WTC11 (cell line): ENCODE results near the gene MBOAT2. TPM values are rescaled to one million over a fixed set of nuclear protein-coding genes. Genes with fewer than 3 reads are reported as not detected.

ENCODE experiments used
- ATAC-seq: fragments of 200-7000 bp; cut with Tn5 transposase; 2 replicates; pipeline ENCODE4 v1.10.0; 2021; ENCODE audit warnings: mild to moderate bottlenecking, moderate library complexity
- CTCF ChIA-PET: fragments of 300-600 bp; sonication (Branson Sonifier 250); formaldehyde crosslinking; loops from one replicate; lab custom pipeline; 2021; ENCODE audit warnings: antibody characterized with exemption; lab: Charles Lee
- POLR2A ChIA-PET: fragments of 350-600 bp; sonication (Branson Sonifier 250); formaldehyde crosslinking; loops from one replicate; lab custom pipeline; 2021; ENCODE audit warnings: antibody characterized with exemption; lab: Charles Lee
- DNase-seq: peaks from one replicate; pipeline ENCODE4 v3.0.0; 2021; ENCODE audit warnings: low spot score
- H3K27ac Mint-ChIP-seq: 2 replicates; pipeline ENCODE4 v1.8.0; 2021; ENCODE audit warnings: mixed read lengths
- H3K27me3 Mint-ChIP-seq: 2 replicates; pipeline ENCODE4 v1.8.0; 2021; ENCODE audit warnings: low read depth, mild to moderate bottlenecking, moderate library complexity, mixed read lengths
- H3K36me3 Mint-ChIP-seq: 2 replicates; pipeline ENCODE4 v1.8.0; 2021; ENCODE audit warnings: mixed read lengths
- H3K4me1 Mint-ChIP-seq: 2 replicates; pipeline ENCODE4 v1.8.0; 2022; ENCODE audit warnings: mixed read lengths
- H3K4me3 Mint-ChIP-seq: 2 replicates; pipeline ENCODE4 v1.8.0; 2021; ENCODE audit warnings: mild to moderate bottlenecking, moderate library complexity, mixed read lengths
- H3K9me3 Mint-ChIP-seq: 2 replicates; pipeline ENCODE4 v1.8.0; 2021; ENCODE audit warnings: mixed read lengths
- CREM ChIP-seq: sonication (generic); formaldehyde crosslinking; IDR thresholded peaks from 2 replicates; pipeline ENCODE4 v1.8.1; 2022; ENCODE audit warnings: mild to moderate bottlenecking, missing genetic modification reagents, moderate library complexity
- EMX1 ChIP-seq: fragments of 250-450 bp; sonication (Bioruptor Pico); IDR thresholded peaks from 2 replicates; pipeline ENCODE4 v1.8.0; 2021; ENCODE audit warnings: mild to moderate bottlenecking
- GABPB1 ChIP-seq: sonication (generic); formaldehyde crosslinking; IDR thresholded peaks from 2 replicates; pipeline ENCODE4 v1.8.1; 2023; ENCODE audit warnings: mild to moderate bottlenecking, missing genetic modification reagents
- HMGA2 ChIP-seq: fragments of 250-450 bp; sonication (Bioruptor Pico); IDR thresholded peaks from 2 replicates; pipeline ENCODE4 v1.4.0; 2021; ENCODE audit warnings: mild to moderate bottlenecking, moderate library complexity
- MYBL2 ChIP-seq: sonication (generic); formaldehyde crosslinking; IDR thresholded peaks from 2 replicates; pipeline ENCODE4 v1.8.1; 2023; ENCODE audit warnings: mild to moderate bottlenecking, moderate library complexity, missing genetic modification reagents
- NFATC4 ChIP-seq: fragments of 250-450 bp; sonication (Bioruptor Pico); IDR thresholded peaks from 2 replicates; pipeline ENCODE4 v1.9.0; 2021; ENCODE audit warnings: mild to moderate bottlenecking
- NR1H2 ChIP-seq: sonication (generic); formaldehyde crosslinking; IDR thresholded peaks from 2 replicates; pipeline ENCODE4 v1.9.0; 2021; ENCODE audit warnings: mild to moderate bottlenecking, moderate library complexity, missing genetic modification reagents
- OVOL2 ChIP-seq: fragments of 250-450 bp; sonication (Bioruptor Pico); IDR thresholded peaks from 2 replicates; pipeline ENCODE4 v1.9.0; 2021; ENCODE audit warnings: mild to moderate bottlenecking, borderline replicate concordance
- PRDM15 ChIP-seq: sonication (generic); formaldehyde crosslinking; IDR thresholded peaks from 2 replicates; pipeline ENCODE4 v1.8.0; 2022; ENCODE audit warnings: missing genetic modification reagents
- SMAD4 ChIP-seq: sonication (generic); formaldehyde crosslinking; IDR thresholded peaks from 2 replicates; pipeline ENCODE4 v1.8.0; 2022; ENCODE audit warnings: mild to moderate bottlenecking, missing genetic modification reagents
- STAT6 ChIP-seq: sonication (generic); formaldehyde crosslinking; conservative IDR thresholded peaks from 2 replicates; pipeline ENCODE4 v1.8.1; 2023; ENCODE audit warnings: mild to moderate bottlenecking, low read depth, missing genetic modification reagents, moderate library complexity
- USF2 ChIP-seq: sonication (generic); formaldehyde crosslinking; IDR thresholded peaks from 2 replicates; pipeline ENCODE4 v1.8.1; 2023; ENCODE audit warnings: mild to moderate bottlenecking, missing genetic modification reagents, moderate library complexity
- ZBTB21 ChIP-seq: sonication (generic); formaldehyde crosslinking; IDR thresholded peaks from 2 replicates; pipeline ENCODE4 v1.8.1; 2023; ENCODE audit warnings: mild to moderate bottlenecking, missing genetic modification reagents, borderline replicate concordance
- ZMAT4 ChIP-seq: fragments of 250-450 bp; sonication (Bioruptor Pico); IDR thresholded peaks from 2 replicates; pipeline ENCODE4 v1.9.0; 2021; ENCODE audit warnings: mild to moderate bottlenecking
- ZNF121 ChIP-seq: sonication (generic); formaldehyde crosslinking; IDR thresholded peaks from 2 replicates; pipeline ENCODE4 v1.8.0; 2023; ENCODE audit warnings: missing genetic modification reagents
- ZNF219 ChIP-seq: sonication (generic); formaldehyde crosslinking; IDR thresholded peaks from 2 replicates; pipeline ENCODE4 v1.8.0; 2023; ENCODE audit warnings: missing genetic modification reagents, mild to moderate bottlenecking, borderline replicate concordance
- ZNF396 ChIP-seq: fragments of 250-450 bp; sonication (Bioruptor Pico); IDR thresholded peaks from 2 replicates; pipeline ENCODE4 v1.8.0; 2021; ENCODE audit warnings: mild to moderate bottlenecking, moderate library complexity, borderline replicate concordance
- total RNA-seq: library from RNA; stranded (reverse); gene quantifications from 3 replicates; pipeline ENCODE4 v1.2.3, GENCODE V29; 2021
- TF ChIP-seq, protein P1 (sequence below): fragments of 250-450 bp; sonication (Bioruptor Pico); IDR thresholded peaks from 2 replicates; pipeline ENCODE4 v1.9.0; 2021; ENCODE audit warnings: moderate library complexity, mild to moderate bottlenecking, inconsistent platforms, borderline replicate concordance
- TF ChIP-seq, protein P2 (sequence below): sonication (generic); formaldehyde crosslinking; IDR thresholded peaks from 2 replicates; pipeline ENCODE4 v1.8.1; 2023; ENCODE audit warnings: mild to moderate bottlenecking, missing genetic modification reagents, borderline replicate concordance
- TF ChIP-seq, protein P3 (sequence below): sonication (generic); formaldehyde crosslinking; IDR thresholded peaks from 2 replicates; pipeline ENCODE4 v1.8.1; 2023; ENCODE audit warnings: mild to moderate bottlenecking, missing genetic modification reagents

MBOAT2 gene
- total RNA-seq, 1 experiment from 2014 or later: 24.7 TPM

- TF ChIP-seq, protein P1, sequence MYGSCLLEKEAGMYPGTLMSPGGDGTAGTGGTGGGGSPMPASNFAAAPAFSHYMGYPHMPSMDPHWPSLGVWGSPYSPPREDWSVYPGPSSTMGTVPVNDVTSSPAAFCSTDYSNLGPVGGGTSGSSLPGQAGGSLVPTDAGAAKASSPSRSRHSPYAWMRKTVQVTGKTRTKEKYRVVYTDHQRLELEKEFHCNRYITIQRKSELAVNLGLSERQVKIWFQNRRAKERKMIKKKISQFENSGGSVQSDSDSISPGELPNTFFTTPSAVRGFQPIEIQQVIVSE (CRISPR knock-in tag): no peak
- TF ChIP-seq HMGA2 (CRISPR knock-in tag): no peak
These were observed 80.3 kb downstream of the MBOAT2 start (continued) for GRCh38 chr2:8923183-8923582.

GRCh38 chr2:8922431-8922830 is 81.1 kb downstream of the MBOAT2 start:
- TF ChIP-seq ZNF219: no peak
- TF ChIP-seq OVOL2 (CRISPR knock-in tag): no peak
- TF ChIP-seq STAT6 (CRISPR knock-in tag): no peak
- TF ChIP-seq SMAD4 (CRISPR knock-in tag): no peak
- TF ChIP-seq ZBTB21: no peak
- no peak for TF ChIP-seq USF2
- no peak for TF ChIP-seq EMX1 (CRISPR knock-in tag)
- TF ChIP-seq CREM (CRISPR knock-in tag): no peak
- TF ChIP-seq, protein P2, sequence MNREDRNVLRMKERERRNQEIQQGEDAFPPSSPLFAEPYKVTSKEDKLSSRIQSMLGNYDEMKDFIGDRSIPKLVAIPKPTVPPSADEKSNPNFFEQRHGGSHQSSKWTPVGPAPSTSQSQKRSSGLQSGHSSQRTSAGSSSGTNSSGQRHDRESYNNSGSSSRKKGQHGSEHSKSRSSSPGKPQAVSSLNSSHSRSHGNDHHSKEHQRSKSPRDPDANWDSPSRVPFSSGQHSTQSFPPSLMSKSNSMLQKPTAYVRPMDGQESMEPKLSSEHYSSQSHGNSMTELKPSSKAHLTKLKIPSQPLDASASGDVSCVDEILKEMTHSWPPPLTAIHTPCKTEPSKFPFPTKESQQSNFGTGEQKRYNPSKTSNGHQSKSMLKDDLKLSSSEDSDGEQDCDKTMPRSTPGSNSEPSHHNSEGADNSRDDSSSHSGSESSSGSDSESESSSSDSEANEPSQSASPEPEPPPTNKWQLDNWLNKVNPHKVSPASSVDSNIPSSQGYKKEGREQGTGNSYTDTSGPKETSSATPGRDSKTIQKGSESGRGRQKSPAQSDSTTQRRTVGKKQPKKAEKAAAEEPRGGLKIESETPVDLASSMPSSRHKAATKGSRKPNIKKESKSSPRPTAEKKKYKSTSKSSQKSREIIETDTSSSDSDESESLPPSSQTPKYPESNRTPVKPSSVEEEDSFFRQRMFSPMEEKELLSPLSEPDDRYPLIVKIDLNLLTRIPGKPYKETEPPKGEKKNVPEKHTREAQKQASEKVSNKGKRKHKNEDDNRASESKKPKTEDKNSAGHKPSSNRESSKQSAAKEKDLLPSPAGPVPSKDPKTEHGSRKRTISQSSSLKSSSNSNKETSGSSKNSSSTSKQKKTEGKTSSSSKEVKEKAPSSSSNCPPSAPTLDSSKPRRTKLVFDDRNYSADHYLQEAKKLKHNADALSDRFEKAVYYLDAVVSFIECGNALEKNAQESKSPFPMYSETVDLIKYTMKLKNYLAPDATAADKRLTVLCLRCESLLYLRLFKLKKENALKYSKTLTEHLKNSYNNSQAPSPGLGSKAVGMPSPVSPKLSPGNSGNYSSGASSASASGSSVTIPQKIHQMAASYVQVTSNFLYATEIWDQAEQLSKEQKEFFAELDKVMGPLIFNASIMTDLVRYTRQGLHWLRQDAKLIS (CRISPR knock-in tag): no peak
- TF ChIP-seq, protein P3, sequence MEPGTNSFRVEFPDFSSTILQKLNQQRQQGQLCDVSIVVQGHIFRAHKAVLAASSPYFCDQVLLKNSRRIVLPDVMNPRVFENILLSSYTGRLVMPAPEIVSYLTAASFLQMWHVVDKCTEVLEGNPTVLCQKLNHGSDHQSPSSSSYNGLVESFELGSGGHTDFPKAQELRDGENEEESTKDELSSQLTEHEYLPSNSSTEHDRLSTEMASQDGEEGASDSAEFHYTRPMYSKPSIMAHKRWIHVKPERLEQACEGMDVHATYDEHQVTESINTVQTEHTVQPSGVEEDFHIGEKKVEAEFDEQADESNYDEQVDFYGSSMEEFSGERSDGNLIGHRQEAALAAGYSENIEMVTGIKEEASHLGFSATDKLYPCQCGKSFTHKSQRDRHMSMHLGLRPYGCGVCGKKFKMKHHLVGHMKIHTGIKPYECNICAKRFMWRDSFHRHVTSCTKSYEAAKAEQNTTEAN: no peak
- Mint-ChIP-seq H3K4me1 (peaks cover 14% of the 10 kb centered on the region), H3K27me3 (no peaks in the 10 kb centered on the region), H3K4me3 (no peak overlapping the region), H3K9me3 (peaks cover 4% of the 10 kb centered on the region), H3K36me3 (peaks cover 4% of the 10 kb centered on the region), H3K27ac (peak overlapping the region; percentile 51; the same call in 1 of the 2 replicates)
- CTCF ChIA-PET: interaction anchor here (0.6 to 0.7 kb wide), 2 partner anchors 173 to 188 kb away, joined by 3 read pairs; no protein-coding TSS in a partner anchor
- ATAC-seq (no peak), DNase-seq (no peak)
- POLR2A ChIA-PET: no interaction called here

DNA sequence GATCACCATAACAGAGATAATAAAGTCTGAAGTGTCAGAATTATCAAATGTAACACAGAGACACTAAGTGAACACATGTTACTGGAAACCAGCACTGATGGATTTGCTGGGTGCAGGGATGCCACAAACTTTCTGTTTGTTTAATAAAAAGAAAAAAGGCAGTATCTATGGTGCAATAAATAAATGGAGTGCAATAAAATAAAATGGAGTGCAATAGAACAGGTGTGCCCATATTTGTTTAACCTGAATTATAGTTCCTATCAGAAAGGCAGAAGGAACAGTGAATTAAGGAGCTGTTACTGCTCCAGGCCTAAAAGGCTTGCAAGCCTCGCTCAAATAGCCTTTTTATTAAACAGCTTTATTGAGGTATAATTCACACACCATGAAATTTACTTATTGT is 85.1 kb downstream of the MBOAT2 start:
- Mint-ChIP-seq H3K4me1 (peaks cover 10% of the 10 kb centered on the region), H3K9me3 (peaks cover 12% of the 10 kb centered on the region), H3K27ac (no peak overlapping the region), H3K4me3 (no peak overlapping the region), H3K27me3 (no peaks in the 10 kb centered on the region), H3K36me3 (peaks cover 13% of the 10 kb centered on the region)
- ATAC-seq (no peak), DNase-seq (no peak)
- ChIA-PET POLR2A (no interaction called here), CTCF (no interaction called here)
- TF ChIP-seq SMAD4 (CRISPR knock-in tag) (no peak), NR1H2 (no peak), NFATC4 (no peak), PRDM15 (CRISPR knock-in tag) (no peak), ZMAT4 (no peak), ZNF396 (CRISPR knock-in tag) (no peak), ZNF121 (CRISPR knock-in tag) (no peak), MYBL2 (no peak), GABPB1 (CRISPR knock-in tag) (no peak)
